SH-SY5Y (cell line): ENCODE measurements around the gene FGF2.

Source experiments
- GATA2 ChIP-seq: IDR thresholded peaks from 2 replicates; pipeline ENCODE4 v1.6.1; 2011; ENCODE audit warnings: mild to moderate bottlenecking, low read depth, low read length
- GATA3 ChIP-seq: IDR thresholded peaks from 2 replicates; pipeline ENCODE4 v1.6.1; 2011; ENCODE audit warnings: low read depth, mild to moderate bottlenecking, low read length, moderate library complexity

The FGF2 gene

DNA sequence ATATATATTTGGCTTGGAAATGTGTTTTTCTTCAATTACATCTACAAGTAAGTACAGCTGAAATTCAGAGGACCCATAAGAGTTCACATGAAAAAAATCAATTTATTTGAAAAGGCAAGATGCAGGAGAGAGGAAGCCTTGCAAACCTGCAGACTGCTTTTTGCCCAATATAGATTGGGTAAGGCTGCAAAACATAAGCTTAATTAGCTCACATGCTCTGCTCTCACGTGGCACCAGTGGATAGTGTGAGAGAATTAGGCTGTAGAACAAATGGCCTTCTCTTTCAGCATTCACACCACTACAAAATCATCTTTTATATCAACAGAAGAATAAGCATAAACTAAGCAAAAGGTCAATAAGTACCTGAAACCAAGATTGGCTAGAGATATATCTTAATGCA is 69.6 kb downstream of the FGF2 start:
- no peak for TF ChIP-seq GATA3
- no peak for TF ChIP-seq GATA2

- TF ChIP-seq GATA3 (no peak), GATA2 (no peak)
These were observed 71.9 kb downstream of the FGF2 start for GRCh38 chr4:122898370-122899150.

DNA sequence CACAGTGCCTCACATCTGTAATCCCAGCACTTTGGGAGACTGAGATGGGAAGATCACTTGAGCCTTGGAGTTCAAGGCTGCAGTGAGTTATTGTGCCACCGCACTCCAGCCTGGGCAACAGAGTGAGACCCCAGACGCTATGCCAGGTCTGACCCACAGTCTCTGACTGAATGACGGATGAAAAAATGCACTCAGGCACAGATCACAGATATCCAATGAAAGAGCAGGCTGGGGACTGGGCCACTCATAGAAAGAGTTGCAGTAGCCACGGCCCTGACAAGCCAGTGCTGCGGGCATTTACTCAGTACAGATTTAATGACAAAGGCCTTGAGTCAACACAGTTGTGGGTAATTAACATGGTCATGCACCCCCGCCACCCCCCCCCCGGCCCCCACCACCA is 73.1 kb downstream of the FGF2 start:
- TF ChIP-seq GATA2 (no peak), GATA3 (no peak)

GRCh38 chr4:122900314-122900713 is 73.7 kb downstream of the FGF2 start:
- TF ChIP-seq GATA2: no peak
- no peak for TF ChIP-seq GATA3

DNA sequence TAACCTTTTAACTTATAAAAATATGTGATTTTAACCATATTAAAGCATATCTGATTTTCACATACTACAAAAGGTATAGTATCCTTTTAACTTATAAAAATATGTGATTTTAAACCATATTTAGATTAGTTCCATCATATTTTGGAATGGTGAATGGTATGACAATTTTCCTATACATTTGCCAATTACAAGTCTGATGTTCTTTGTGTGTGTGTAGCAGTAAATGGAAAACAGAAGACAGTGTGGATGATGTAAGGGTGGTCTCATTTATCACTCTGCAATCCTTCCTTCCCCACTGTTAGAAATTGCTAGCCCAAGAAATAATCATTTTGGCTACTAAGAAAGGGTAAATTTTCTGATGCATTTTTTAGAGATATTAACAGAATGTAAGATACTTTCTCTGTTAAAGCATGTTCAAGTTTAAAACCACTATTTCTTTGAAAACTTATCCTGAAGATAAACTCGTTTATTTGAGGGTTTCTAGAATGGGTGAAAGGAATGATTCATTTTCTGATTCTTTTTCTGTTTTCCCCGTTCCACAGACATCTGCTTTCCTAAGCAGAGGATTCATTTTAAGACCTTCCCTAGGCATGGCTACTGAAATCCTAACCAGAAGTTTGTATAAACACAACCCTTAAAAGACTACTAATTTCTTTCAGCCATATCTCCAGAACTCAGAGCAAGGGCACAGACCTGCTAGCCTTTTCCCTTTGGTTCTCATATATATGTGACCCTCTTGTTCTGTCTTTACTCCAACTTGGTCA is 74.8 kb downstream of the FGF2 start:
- no peak for TF ChIP-seq GATA3
- no peak for TF ChIP-seq GATA2

GRCh38 chr4:122903766-122904288 is 77.2 kb downstream of the FGF2 start:
- TF ChIP-seq GATA3 (no peak), GATA2 (no peak)

GRCh38 chr4:122906859-122907305 is 80.3 kb downstream of the FGF2 start:
- TF ChIP-seq GATA2: no peak

GRCh38 chr4:122908223-122908622 is 81.6 kb downstream of the FGF2 start:
- TF ChIP-seq GATA3: no peak
- no peak for TF ChIP-seq GATA2

DNA sequence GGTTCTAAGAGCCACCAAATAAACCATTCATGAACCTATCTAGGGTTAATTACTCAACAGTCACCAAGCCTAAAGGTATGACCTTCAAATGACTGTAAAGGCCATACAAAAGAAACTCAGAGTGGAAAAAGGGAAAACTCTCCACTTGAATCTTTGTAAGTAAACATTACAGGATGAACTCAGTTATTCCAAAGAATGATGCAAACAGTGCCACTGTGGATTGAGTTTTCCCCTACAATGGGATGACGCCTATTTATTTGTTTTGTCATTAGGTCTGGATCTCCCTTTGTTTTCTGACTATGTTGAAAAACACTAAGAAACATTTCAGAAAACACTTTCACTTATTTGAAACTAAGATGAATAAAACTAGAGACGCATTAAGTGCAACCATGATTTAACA is 83.1 kb downstream of the FGF2 start:
- no peak for TF ChIP-seq GATA2
- TF ChIP-seq GATA3: no peak

DNA sequence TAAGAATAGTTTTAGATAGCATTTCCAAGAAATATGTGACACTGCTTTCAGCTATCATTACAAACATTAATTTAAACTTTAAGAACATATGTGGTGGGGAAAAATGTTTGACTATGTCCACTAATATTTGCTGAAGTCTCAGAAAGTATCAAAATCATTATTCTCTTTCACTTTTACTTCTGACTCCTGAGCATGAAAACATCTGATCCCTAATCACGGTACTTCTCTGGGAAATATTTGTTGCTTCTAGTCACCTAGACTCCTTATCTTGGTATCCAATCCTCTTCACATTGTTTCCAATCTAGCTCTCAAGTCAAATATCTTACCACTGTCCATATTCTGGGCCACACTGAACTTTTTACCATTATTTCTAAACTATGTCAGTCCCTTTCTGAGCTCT is 85.0 kb downstream of the FGF2 start:
- TF ChIP-seq GATA2 (no peak), GATA3 (no peak)

DNA sequence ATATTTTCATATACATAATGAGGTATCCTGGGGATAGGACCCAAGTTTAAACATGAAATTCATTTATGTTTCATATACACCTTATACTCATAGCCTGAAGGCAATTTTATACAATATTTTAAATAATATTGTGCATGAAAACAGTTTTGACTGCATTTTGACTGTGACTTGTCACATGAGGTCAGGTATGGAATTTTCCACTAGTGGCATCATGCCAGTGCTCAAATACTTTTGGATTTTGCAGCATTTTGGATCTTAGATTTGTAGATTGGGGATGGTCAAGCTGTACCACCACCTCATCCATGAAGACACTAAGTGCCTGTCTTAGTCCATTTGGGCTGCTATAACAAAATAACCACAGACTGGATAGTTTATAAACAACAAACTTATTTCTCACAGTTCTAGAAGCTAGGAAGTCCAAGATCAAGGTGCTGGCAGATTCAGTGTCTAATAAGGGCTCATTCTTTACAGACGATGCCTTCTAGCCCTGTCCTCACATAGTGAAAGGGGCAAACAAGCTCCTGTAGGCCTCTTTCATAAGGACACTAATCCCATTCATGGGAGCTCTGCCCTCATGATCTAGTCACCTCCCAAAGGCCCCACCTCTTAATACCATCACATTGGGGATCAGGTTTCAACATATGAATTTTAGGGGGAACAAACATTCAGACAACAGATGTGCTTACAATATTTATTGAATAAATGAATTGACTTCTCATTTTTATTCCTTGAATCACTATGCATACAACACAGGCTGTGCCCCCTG is 86.4 kb downstream of the FGF2 start:
- TF ChIP-seq GATA3 (no peak), GATA2 (no peak)

GRCh38 chr4:122914292-122914904 is 87.8 kb downstream of the FGF2 start:
- TF ChIP-seq GATA3: no peak
- no peak for TF ChIP-seq GATA2

GRCh38 chr4:122914938-122915337 is 88.3 kb downstream of the FGF2 start:
- TF ChIP-seq GATA3 (no peak), GATA2 (no peak)

- TF ChIP-seq GATA3: no peak
- no peak for TF ChIP-seq GATA2
These were observed 91.1 kb downstream of the FGF2 start for GRCh38 chr4:122917731-122918130.

GRCh38 chr4:122920473-122920872 is 93.8 kb downstream of the FGF2 start:
- no peak for TF ChIP-seq GATA3
- TF ChIP-seq GATA2: no peak
